Measurements from ENCODE around the gene OSBP.

The OSBP gene

DNA sequence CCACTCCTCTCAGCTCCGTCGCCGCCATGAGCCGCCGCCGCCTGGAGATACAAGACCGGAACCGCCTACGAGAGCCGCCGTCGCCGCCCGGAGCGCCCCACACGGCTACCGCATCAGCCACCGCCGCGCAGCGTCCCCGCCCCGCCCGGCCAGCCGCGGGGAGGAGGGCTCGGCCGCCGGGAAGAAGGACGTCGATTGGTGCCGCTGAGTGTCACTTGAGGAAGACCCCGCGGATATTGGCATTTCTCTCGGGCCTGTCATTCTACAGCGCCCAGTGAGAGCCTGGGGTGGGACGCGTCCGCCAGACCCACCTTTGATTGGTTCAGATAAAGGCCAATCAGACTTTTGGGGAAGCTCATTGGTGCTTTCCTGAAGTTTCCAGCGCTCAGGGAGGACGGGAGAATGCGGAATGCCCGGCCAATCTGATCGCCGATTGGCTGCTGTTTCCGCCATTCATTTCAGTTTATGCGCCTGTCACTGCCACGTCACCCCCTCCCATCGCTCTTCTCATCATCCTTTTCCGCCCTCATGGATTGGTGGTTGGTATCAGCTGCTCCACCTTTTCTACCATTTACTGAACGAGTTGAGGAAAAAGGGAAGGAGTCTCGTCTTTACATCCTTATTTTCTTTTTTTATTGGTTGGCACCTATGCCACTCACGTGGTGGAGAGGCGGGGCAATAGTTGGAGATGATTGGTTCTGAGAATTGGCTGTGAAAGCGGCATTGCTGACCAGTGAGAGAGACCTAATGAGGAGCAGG is at the start of gene OSBP:
OSBP (minus strand) TSS at position 138 of the 759 bp plus-strand sequence; CDS start at position 28, 110 bp downstream.
- H3K4me3 ChIP-seq (ENCODE audit: low read depth, low read length) = peak within 1 kb of the TSS; percentile 99
- no peak for TF ChIP-seq CTCF (IDR thresholded peaks at IDR 0.05; ENCODE audit: low read depth, low read length)

DNA sequence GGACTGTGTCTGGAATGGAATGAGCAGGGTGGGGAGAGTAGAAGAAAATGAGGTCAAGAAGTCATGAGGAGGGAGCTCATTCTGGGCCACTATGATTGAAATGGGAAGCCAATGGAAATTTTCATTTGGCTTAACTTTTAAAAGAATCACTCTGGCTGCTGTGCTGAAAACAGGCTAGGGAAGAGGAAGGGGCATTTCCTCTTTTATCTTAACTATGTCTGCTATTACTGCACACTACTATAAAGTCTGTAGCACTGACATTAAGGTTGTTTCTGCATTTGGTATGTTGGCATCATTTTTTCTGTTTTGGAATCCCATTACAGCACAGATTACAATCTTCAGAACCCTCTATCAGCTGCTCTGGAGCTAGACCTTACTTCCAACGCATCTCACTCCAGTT is 45.0 kb upstream of the OSBP start:
- TF ChIP-seq CTCF (IDR thresholded peaks at IDR 0.05; ENCODE audit: low read depth, low read length) = no peak
- no peak overlapping the region for H3K4me3 ChIP-seq (ENCODE audit: low read depth, low read length)

GRCh38 chr11:59659981-59660380 is 44.4 kb upstream of the OSBP start:
- no peak for TF ChIP-seq CTCF (IDR thresholded peaks at IDR 0.05; ENCODE audit: low read depth, low read length)
- H3K4me3 ChIP-seq (ENCODE audit: low read depth, low read length) = no peak overlapping the region

DNA sequence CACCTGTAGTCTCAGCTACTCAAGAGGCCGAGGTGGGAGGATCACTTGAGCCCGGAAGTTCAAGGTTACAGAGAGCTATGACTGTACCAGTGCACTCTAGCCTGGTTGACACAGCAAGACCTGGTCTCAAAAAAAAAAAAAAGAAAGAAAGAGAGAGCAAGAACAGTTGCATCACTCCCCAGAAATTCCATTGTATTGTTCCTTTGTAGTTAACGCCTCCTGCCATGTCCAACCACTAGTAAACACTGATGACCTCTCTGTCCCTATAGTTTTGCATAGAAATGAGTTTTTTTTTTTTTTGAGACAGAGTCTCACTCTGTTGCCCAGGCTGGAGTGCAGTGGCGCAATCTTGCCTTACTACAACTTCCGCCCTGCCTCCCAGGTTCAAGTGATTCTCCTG is 42.5 kb upstream of the OSBP start:
- TF ChIP-seq CTCF (IDR thresholded peaks at IDR 0.05; ENCODE audit: low read depth, low read length) = no peak
- no peak overlapping the region for H3K4me3 ChIP-seq (ENCODE audit: low read depth, low read length)

GRCh38 chr11:59654893-59655292 is 39.3 kb upstream of the OSBP start:
- TF ChIP-seq CTCF (IDR thresholded peaks at IDR 0.05; ENCODE audit: low read depth, low read length) = no peak
- no peak overlapping the region for H3K4me3 ChIP-seq (ENCODE audit: low read depth, low read length)

DNA sequence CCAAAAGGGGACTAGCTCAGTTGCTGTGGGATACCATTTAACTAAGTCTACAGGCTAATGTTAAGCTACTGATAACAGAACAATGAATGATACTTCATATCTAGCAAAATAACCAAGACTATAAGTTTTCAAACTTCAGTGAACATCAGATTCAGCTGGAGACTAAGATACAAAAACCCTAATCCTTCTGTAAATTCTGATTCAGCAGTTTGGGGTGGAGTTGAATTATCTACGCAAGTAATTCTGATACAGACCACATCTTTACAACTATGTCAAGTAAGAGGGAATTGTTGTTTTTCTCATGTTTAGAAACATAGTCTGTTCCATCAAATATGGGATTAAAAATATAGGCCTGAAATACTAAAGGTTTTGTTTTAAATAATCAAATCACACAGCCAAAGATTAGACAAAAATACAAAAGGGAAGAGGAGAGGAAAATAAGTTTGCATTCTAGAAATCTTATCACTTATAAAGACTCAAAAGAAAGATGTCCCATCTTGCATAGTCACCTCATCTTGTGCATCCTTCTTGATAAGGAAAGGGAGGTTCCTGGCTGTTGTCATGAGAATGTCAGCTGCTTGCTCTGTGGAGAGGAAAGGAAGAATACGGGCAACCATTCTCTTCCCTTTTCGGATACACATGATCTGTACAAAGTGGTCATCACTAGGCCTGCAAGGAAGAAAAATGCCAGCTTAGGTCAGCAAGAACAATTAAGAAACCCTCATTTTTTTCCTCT is 31.8 kb upstream of the OSBP start:
- no peak overlapping the region for H3K4me3 ChIP-seq (ENCODE audit: low read depth, low read length)
- TF ChIP-seq CTCF (IDR thresholded peaks at IDR 0.05; ENCODE audit: low read depth, low read length) = no peak

DNA sequence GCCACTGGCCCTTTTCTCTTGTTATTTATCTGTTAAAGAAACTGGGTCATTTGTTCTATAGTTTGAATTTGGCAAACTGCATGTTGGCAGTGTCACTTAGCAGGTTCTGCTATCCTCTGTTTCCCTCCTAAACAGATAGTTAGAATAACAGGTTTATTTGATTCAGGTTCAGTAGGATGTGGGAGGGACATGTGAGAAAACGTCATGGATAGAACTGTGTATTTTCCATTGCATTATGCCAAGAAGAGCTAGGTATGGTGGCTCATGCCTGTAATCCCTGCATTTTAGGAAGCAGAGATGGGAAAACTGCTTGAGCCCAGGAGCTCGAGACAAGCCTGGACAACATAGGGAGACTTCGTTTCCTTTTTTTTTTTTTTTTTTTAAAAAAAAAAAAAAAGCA is 29.0 kb upstream of the OSBP start:
- H3K4me3 ChIP-seq (ENCODE audit: low read depth, low read length) = no peak overlapping the region
- TF ChIP-seq CTCF (IDR thresholded peaks at IDR 0.05; ENCODE audit: low read depth, low read length) = no peak
